ENCODE measurements around the gene SLC28A2. TPM values are rescaled to one million over a fixed set of nuclear protein-coding genes. Genes with fewer than 3 reads are reported as not detected.
A peak's percentile ranks its signal among the peaks of the same experiment; 100 is the strongest.

The SLC28A2 gene
- total and polyA plus RNA-seq, 2 of the 13 experiments (the other 11 are each of a cell fraction or from before 2014, with no cell fraction given) = 0.01 to 0.11 TPM

DNA sequence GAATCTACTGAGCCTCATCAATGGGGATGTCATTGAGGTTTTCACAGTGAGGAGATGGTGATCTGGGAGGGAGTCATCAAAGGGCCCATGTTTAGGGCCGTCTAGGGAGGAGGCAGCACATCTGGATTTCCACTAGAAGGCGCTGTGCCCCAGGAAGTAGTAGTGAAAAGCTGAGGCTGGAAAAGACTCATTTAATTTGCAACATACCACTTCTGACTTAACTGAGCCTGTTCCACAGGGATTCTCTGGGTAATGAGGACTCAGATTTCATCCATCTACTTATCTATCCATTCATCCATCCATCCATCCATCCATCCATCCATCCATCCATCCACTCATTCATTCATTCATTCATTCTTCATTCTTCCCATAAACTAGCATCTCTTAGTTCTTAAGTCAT lies 46.8 kb upstream of the SLC28A2 start (continued):
- no peak for TF ChIP-seq ZNF788 (CRISPR knock-in tag; IDR thresholded peaks at IDR 0.05; ENCODE audit: borderline replicate concordance)
- TF ChIP-seq XBP1 (CRISPR knock-in tag; IDR thresholded peaks at IDR 0.05) = no peak
- TF ChIP-seq BORCS8-MEF2B (CRISPR knock-in tag; IDR thresholded peaks at IDR 0.05) = no peak
- no peak for TF ChIP-seq NFE2L2 (IDR thresholded peaks at IDR 0.05; ENCODE audit: low read length)
- no peak for TF ChIP-seq TOPORS (CRISPR knock-in tag; IDR thresholded peaks at IDR 0.05)
- TF ChIP-seq, protein P1, sequence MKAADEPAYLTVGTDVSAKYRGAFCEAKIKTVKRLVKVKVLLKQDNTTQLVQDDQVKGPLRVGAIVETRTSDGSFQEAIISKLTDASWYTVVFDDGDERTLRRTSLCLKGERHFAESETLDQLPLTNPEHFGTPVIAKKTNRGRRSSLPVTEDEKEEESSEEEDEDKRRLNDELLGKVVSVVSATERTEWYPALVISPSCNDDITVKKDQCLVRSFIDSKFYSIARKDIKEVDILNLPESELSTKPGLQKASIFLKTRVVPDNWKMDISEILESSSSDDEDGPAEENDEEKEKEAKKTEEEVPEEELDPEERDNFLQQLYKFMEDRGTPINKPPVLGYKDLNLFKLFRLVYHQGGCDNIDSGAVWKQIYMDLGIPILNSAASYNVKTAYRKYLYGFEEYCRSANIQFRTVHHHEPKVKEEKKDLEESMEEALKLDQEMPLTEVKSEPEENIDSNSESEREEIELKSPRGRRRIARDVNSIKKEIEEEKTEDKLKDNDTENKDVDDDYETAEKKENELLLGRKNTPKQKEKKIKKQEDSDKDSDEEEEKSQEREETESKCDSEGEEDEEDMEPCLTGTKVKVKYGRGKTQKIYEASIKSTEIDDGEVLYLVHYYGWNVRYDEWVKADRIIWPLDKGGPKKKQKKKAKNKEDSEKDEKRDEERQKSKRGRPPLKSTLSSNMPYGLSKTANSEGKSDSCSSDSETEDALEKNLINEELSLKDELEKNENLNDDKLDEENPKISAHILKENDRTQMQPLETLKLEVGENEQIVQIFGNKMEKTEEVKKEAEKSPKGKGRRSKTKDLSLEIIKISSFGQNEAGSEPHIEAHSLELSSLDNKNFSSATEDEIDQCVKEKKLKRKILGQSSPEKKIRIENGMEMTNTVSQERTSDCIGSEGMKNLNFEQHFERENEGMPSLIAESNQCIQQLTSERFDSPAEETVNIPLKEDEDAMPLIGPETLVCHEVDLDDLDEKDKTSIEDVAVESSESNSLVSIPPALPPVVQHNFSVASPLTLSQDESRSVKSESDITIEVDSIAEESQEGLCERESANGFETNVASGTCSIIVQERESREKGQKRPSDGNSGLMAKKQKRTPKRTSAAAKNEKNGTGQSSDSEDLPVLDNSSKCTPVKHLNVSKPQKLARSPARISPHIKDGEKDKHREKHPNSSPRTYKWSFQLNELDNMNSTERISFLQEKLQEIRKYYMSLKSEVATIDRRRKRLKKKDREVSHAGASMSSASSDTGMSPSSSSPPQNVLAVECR (CRISPR knock-in tag; IDR thresholded peaks at IDR 0.05; ENCODE audit: borderline replicate concordance) = no peak
- no peak for TF ChIP-seq NFYC (CRISPR knock-in tag; IDR thresholded peaks at IDR 0.05)
- no peak for TF ChIP-seq HOXD1 (CRISPR knock-in tag; IDR thresholded peaks at IDR 0.05)
- no peak for TF ChIP-seq ZNF589 (CRISPR knock-in tag; conservative IDR thresholded peaks at IDR 0.05)
- TF ChIP-seq HDAC6 (IDR thresholded peaks at IDR 0.05; ENCODE audit: low read depth, low read length) = no peak
- TF ChIP-seq WIZ (CRISPR knock-in tag; IDR thresholded peaks at IDR 0.05) = no peak
- TF ChIP-seq ZC3H13 (CRISPR knock-in tag; IDR thresholded peaks at IDR 0.05) = no peak
- TF ChIP-seq GATA4 (IDR thresholded peaks at IDR 0.05; ENCODE audit: borderline replicate concordance, low read depth) = no peak
- TF ChIP-seq, protein P2, sequence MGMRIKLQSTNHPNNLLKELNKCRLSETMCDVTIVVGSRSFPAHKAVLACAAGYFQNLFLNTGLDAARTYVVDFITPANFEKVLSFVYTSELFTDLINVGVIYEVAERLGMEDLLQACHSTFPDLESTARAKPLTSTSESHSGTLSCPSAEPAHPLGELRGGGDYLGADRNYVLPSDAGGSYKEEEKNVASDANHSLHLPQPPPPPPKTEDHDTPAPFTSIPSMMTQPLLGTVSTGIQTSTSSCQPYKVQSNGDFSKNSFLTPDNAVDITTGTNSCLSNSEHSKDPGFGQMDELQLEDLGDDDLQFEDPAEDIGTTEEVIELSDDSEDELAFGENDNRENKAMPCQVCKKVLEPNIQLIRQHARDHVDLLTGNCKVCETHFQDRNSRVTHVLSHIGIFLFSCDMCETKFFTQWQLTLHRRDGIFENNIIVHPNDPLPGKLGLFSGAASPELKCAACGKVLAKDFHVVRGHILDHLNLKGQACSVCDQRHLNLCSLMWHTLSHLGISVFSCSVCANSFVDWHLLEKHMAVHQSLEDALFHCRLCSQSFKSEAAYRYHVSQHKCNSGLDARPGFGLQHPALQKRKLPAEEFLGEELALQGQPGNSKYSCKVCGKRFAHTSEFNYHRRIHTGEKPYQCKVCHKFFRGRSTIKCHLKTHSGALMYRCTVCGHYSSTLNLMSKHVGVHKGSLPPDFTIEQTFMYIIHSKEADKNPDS (CRISPR knock-in tag; IDR thresholded peaks at IDR 0.05) = no peak
- TF ChIP-seq ZNF264 (CRISPR knock-in tag; IDR thresholded peaks at IDR 0.05) = no peak
- peak; percentile 23; the same call in 1 of the 2 replicates for TF ChIP-seq ERF (CRISPR knock-in tag; IDR thresholded peaks at IDR 0.05)
- TF ChIP-seq, protein P3, sequence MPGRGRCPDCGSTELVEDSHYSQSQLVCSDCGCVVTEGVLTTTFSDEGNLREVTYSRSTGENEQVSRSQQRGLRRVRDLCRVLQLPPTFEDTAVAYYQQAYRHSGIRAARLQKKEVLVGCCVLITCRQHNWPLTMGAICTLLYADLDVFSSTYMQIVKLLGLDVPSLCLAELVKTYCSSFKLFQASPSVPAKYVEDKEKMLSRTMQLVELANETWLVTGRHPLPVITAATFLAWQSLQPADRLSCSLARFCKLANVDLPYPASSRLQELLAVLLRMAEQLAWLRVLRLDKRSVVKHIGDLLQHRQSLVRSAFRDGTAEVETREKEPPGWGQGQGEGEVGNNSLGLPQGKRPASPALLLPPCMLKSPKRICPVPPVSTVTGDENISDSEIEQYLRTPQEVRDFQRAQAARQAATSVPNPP (CRISPR knock-in tag; IDR thresholded peaks at IDR 0.05) = no peak
- TF ChIP-seq ARNT2 (CRISPR knock-in tag; IDR thresholded peaks at IDR 0.05; ENCODE audit: low read depth) = no peak
- no peak for TF ChIP-seq CBFB (CRISPR knock-in tag; IDR thresholded peaks at IDR 0.05)
- no peak for TF ChIP-seq ZNF607 (CRISPR knock-in tag; IDR thresholded peaks at IDR 0.05; ENCODE audit: borderline replicate concordance)
- 0 out of 2 replicates have a peak, but pooled peaks have one; percentile 15 for TF ChIP-seq ZNF121 (CRISPR knock-in tag; IDR thresholded peaks at IDR 0.05)
- TF ChIP-seq ATM (IDR thresholded peaks at IDR 0.05; ENCODE audit: borderline replicate concordance) = no peak
